ENCODE measurements around the gene HIRIP3. TPM values are rescaled to one million over a fixed set of nuclear protein-coding genes. Genes with fewer than 3 reads are reported as not detected.

HIRIP3 gene
- total and polyA plus RNA-seq, 2 of the 8 experiments (the other 6 are each of a cell fraction or from before 2014, with no cell fraction given): 11.9 to 18.5 TPM

GRCh38 chr16:29951625-29952365 lies 43.6 kb downstream of the HIRIP3 start (continued):
- TF ChIP-seq RNF2 (IDR thresholded peaks at IDR 0.05; ENCODE audit: borderline replicate concordance, low read depth, low read length, missing control alignments, poor library complexity, severe bottlenecking) (no peak), ZNF274 (IDR thresholded peaks at IDR 0.05; ENCODE audit: borderline replicate concordance, extremely low read depth, low read length) (no peak), TEAD4 (IDR thresholded peaks at IDR 0.05; ENCODE audit: low read depth, low read length) (no peak), HDAC6 (IDR thresholded peaks at IDR 0.05; ENCODE audit: low read depth, low read length) (no peak)
- TF ChIP-seq, protein P1, sequence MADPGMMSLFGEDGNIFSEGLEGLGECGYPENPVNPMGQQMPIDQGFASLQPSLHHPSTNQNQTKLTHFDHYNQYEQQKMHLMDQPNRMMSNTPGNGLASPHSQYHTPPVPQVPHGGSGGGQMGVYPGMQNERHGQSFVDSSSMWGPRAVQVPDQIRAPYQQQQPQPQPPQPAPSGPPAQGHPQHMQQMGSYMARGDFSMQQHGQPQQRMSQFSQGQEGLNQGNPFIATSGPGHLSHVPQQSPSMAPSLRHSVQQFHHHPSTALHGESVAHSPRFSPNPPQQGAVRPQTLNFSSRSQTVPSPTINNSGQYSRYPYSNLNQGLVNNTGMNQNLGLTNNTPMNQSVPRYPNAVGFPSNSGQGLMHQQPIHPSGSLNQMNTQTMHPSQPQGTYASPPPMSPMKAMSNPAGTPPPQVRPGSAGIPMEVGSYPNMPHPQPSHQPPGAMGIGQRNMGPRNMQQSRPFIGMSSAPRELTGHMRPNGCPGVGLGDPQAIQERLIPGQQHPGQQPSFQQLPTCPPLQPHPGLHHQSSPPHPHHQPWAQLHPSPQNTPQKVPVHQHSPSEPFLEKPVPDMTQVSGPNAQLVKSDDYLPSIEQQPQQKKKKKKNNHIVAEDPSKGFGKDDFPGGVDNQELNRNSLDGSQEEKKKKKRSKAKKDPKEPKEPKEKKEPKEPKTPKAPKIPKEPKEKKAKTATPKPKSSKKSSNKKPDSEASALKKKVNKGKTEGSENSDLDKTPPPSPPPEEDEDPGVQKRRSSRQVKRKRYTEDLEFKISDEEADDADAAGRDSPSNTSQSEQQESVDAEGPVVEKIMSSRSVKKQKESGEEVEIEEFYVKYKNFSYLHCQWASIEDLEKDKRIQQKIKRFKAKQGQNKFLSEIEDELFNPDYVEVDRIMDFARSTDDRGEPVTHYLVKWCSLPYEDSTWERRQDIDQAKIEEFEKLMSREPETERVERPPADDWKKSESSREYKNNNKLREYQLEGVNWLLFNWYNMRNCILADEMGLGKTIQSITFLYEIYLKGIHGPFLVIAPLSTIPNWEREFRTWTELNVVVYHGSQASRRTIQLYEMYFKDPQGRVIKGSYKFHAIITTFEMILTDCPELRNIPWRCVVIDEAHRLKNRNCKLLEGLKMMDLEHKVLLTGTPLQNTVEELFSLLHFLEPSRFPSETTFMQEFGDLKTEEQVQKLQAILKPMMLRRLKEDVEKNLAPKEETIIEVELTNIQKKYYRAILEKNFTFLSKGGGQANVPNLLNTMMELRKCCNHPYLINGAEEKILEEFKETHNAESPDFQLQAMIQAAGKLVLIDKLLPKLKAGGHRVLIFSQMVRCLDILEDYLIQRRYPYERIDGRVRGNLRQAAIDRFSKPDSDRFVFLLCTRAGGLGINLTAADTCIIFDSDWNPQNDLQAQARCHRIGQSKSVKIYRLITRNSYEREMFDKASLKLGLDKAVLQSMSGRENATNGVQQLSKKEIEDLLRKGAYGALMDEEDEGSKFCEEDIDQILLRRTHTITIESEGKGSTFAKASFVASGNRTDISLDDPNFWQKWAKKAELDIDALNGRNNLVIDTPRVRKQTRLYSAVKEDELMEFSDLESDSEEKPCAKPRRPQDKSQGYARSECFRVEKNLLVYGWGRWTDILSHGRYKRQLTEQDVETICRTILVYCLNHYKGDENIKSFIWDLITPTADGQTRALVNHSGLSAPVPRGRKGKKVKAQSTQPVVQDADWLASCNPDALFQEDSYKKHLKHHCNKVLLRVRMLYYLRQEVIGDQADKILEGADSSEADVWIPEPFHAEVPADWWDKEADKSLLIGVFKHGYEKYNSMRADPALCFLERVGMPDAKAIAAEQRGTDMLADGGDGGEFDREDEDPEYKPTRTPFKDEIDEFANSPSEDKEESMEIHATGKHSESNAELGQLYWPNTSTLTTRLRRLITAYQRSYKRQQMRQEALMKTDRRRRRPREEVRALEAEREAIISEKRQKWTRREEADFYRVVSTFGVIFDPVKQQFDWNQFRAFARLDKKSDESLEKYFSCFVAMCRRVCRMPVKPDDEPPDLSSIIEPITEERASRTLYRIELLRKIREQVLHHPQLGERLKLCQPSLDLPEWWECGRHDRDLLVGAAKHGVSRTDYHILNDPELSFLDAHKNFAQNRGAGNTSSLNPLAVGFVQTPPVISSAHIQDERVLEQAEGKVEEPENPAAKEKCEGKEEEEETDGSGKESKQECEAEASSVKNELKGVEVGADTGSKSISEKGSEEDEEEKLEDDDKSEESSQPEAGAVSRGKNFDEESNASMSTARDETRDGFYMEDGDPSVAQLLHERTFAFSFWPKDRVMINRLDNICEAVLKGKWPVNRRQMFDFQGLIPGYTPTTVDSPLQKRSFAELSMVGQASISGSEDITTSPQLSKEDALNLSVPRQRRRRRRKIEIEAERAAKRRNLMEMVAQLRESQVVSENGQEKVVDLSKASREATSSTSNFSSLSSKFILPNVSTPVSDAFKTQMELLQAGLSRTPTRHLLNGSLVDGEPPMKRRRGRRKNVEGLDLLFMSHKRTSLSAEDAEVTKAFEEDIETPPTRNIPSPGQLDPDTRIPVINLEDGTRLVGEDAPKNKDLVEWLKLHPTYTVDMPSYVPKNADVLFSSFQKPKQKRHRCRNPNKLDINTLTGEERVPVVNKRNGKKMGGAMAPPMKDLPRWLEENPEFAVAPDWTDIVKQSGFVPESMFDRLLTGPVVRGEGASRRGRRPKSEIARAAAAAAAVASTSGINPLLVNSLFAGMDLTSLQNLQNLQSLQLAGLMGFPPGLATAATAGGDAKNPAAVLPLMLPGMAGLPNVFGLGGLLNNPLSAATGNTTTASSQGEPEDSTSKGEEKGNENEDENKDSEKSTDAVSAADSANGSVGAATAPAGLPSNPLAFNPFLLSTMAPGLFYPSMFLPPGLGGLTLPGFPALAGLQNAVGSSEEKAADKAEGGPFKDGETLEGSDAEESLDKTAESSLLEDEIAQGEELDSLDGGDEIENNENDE (IDR thresholded peaks at IDR 0.05; ENCODE audit: insufficient replicate concordance, low read length): no peak
